ENCODE measurements around the gene TRIM72.

Gene TRIM72

GRCh38 chr16:31177136-31177535 lies 36.8 kb upstream of the TRIM72 start:
- WGBS (ENCODE audit: extremely low coverage, insufficient coverage, insufficient read length): no CpG with 5 or more reads among the region's 3 CpGs
- no peak overlapping the region for H3K4me3 ChIP-seq (ENCODE audit: low read depth, low read length)
- H3K27ac ChIP-seq (ENCODE audit: low read depth, low read length): no peak overlapping the region

GRCh38 chr16:31179219-31179746 lies 34.6 kb upstream of the TRIM72 start:
- Histone ChIP-seq H3K4me1 (ENCODE audit: control insufficient read depth in 1 of 2, insufficient read depth in 2 of 2, low read length in 2 of 2) (peaks cover 3 to 4% of the 10 kb centered on the region in 2 experiments), H3K9ac (ENCODE audit: low read length) (peak overlapping the region; percentile 49), H3K4me3 (ENCODE audit: low read depth, low read length) (peak overlapping the region; percentile 79), H2BK120ac (ENCODE audit: insufficient read depth, low read length, poor library complexity) (peak overlapping the region; percentile 7), H4K8ac (ENCODE audit: low read depth, low read length) (peak overlapping the region; percentile 63), H3K4ac (ENCODE audit: low read depth, low read length) (peak overlapping the region; percentile 16), H2AFZ (ENCODE audit: insufficient read depth, low read length, poor library complexity) (peak overlapping the region; percentile 35), H3K23ac (ENCODE audit: low read length) (no peak overlapping the region), H3K36me3 (ENCODE audit: control insufficient read depth in 1 of 2, insufficient read depth in 2 of 2, low read length in 2 of 2) (peaks cover 18 to 21% of the 10 kb centered on the region in 2 experiments), H2BK5ac (ENCODE audit: low read depth, low read length, poor library complexity) (peak overlapping the region; percentile 20), H3K79me2 (ENCODE audit: control insufficient read depth, insufficient read depth, low read length, poor library complexity) (peaks cover 32% of the 10 kb centered on the region), H3K4me2 (ENCODE audit: low read length) (peak overlapping the region; percentile 82), H3K14ac (ENCODE audit: low read length) (peak overlapping the region; percentile 51), H2BK12ac (ENCODE audit: low read length) (no peak overlapping the region), H3K27ac (ENCODE audit: low read depth, low read length) (no peak overlapping the region), H4K91ac (ENCODE audit: low read depth, low read length) (peak overlapping the region; percentile 49), H2AK5ac (ENCODE audit: low read length) (no peak overlapping the region), H3K79me1 (ENCODE audit: low read length) (peaks cover 13% of the 10 kb centered on the region), H3K9me3 (ENCODE audit: insufficient read depth, low read depth, low read length) (no peaks in the 10 kb centered on the region), H3K18ac (ENCODE audit: low read length) (peak overlapping the region; percentile 74), H4K12ac (ENCODE audit: low read depth, low read length) (peak overlapping the region; percentile 26), H3K27me3 (ENCODE audit: insufficient read depth, low read length) (no peaks in the 10 kb centered on the region)
- WGBS (ENCODE audit: extremely low coverage, insufficient coverage, insufficient read length): no CpG with 5 or more reads among the region's 27 CpGs
- DNase-seq: no peak

More at GRCh38 chr16:31177136-31177535, 36.8 kb upstream of the TRIM72 start:
- H4K12ac ChIP-seq (ENCODE audit: low read depth, low read length): no peak overlapping the region
- DNase-seq: no peak
- H3K4ac ChIP-seq (ENCODE audit: low read depth, low read length): no peak overlapping the region
- no peak overlapping the region for H4K8ac ChIP-seq (ENCODE audit: low read depth, low read length)
- H3K14ac ChIP-seq (ENCODE audit: low read length): no peak overlapping the region
- no peak overlapping the region for H3K4me2 ChIP-seq (ENCODE audit: low read length)
- no peak overlapping the region for H2BK5ac ChIP-seq (ENCODE audit: low read depth, low read length, poor library complexity)
- H3K4me1 ChIP-seq (ENCODE audit: control insufficient read depth in 1 of 2, insufficient read depth in 2 of 2, low read length in 2 of 2): peaks cover 2% of the 10 kb centered on the region in 2 experiments
- no peak overlapping the region for H3K18ac ChIP-seq (ENCODE audit: low read length)
- H3K23ac ChIP-seq (ENCODE audit: low read length): no peak overlapping the region
- H3K9ac ChIP-seq (ENCODE audit: low read length): no peak overlapping the region
- H2AFZ ChIP-seq (ENCODE audit: insufficient read depth, low read length, poor library complexity): no peak overlapping the region
- no peak overlapping the region for H2BK120ac ChIP-seq (ENCODE audit: insufficient read depth, low read length, poor library complexity)
- peaks cover 0 to 3% of the 10 kb centered on the region in 2 experiments for H3K36me3 ChIP-seq (ENCODE audit: control insufficient read depth in 1 of 2, insufficient read depth in 2 of 2, low read length in 2 of 2)
- no peak overlapping the region for H4K91ac ChIP-seq (ENCODE audit: low read depth, low read length)
- H3K9me3 ChIP-seq (ENCODE audit: insufficient read depth, low read depth, low read length): no peaks in the 10 kb centered on the region
- peaks cover 20% of the 10 kb centered on the region for H3K79me2 ChIP-seq (ENCODE audit: control insufficient read depth, insufficient read depth, low read length, poor library complexity)
- H3K79me1 ChIP-seq (ENCODE audit: low read length): peaks cover 13% of the 10 kb centered on the region
- H3K27me3 ChIP-seq (ENCODE audit: insufficient read depth, low read length): no peaks in the 10 kb centered on the region
- H2AK5ac ChIP-seq (ENCODE audit: low read length): no peak overlapping the region
- no peak overlapping the region for H2BK12ac ChIP-seq (ENCODE audit: low read length)

GRCh38 chr16:31179747-31180459 lies 34.0 kb upstream of the TRIM72 start, which contains the start of gene FUS:
Gene FUS (plus strand): TSS chr16:31180139. CDS start chr16:31180215, 76 bp downstream.
- no peaks in the 10 kb centered on the region for H3K9me3 ChIP-seq (ENCODE audit: insufficient read depth, low read depth, low read length)
- H3K4me1 ChIP-seq (ENCODE audit: control insufficient read depth in 1 of 2, insufficient read depth in 2 of 2, low read length in 2 of 2): peaks cover 3 to 4% of the 10 kb centered on the region in 2 experiments
- H3K9ac ChIP-seq (ENCODE audit: low read length): peak within 1 kb of the TSS; percentile 88
- H3K4me3 ChIP-seq (ENCODE audit: low read depth, low read length): peak within 1 kb of the TSS; percentile 92
- peak within 1 kb of the TSS; percentile 94 for H2AK5ac ChIP-seq (ENCODE audit: low read length)
- peak within 1 kb of the TSS; percentile 97 for H3K18ac ChIP-seq (ENCODE audit: low read length)
- peak within 1 kb of the TSS; percentile 70 for H2BK12ac ChIP-seq (ENCODE audit: low read length)
- H4K12ac ChIP-seq (ENCODE audit: low read depth, low read length): peak within 1 kb of the TSS; percentile 93
- H2BK120ac ChIP-seq (ENCODE audit: insufficient read depth, low read length, poor library complexity): peak within 1 kb of the TSS; percentile 90
- H2AFZ ChIP-seq (ENCODE audit: insufficient read depth, low read length, poor library complexity): peak within 1 kb of the TSS; percentile 75
- peaks cover 13% of the 10 kb centered on the region for H3K79me1 ChIP-seq (ENCODE audit: low read length)
- H4K91ac ChIP-seq (ENCODE audit: low read depth, low read length): peak within 1 kb of the TSS; percentile 93
- H3K36me3 ChIP-seq (ENCODE audit: control insufficient read depth in 1 of 2, insufficient read depth in 2 of 2, low read length in 2 of 2): peaks cover 23 to 26% of the 10 kb centered on the region in 2 experiments
- H4K8ac ChIP-seq (ENCODE audit: low read depth, low read length): peak within 1 kb of the TSS; percentile 92
- peak within 1 kb of the TSS; percentile 93 for H3K14ac ChIP-seq (ENCODE audit: low read length)
- H3K27me3 ChIP-seq (ENCODE audit: insufficient read depth, low read length): no peaks in the 10 kb centered on the region
- no CpG with 5 or more reads among the region's 69 CpGs for WGBS (ENCODE audit: extremely low coverage, insufficient coverage, insufficient read length)
- peak within 1 kb of the TSS; percentile 98 for H3K4ac ChIP-seq (ENCODE audit: low read depth, low read length)
- peak; percentile 84 to 96 for DNase-seq
- H3K27ac ChIP-seq (ENCODE audit: low read depth, low read length): peak within 1 kb of the TSS; percentile 85
- no peak within 1 kb of the TSS for H3K23ac ChIP-seq (ENCODE audit: low read length)
- H3K79me2 ChIP-seq (ENCODE audit: control insufficient read depth, insufficient read depth, low read length, poor library complexity): peaks cover 32% of the 10 kb centered on the region
- H3K4me2 ChIP-seq (ENCODE audit: low read length): peak within 1 kb of the TSS; percentile 96
- H2BK5ac ChIP-seq (ENCODE audit: low read depth, low read length, poor library complexity): peak within 1 kb of the TSS; percentile 88

GRCh38 chr16:31181102-31181830 lies 32.7 kb upstream of the TRIM72 start:
- H3K4me2 ChIP-seq (ENCODE audit: low read length): peak overlapping the region; percentile 96
- H3K23ac ChIP-seq (ENCODE audit: low read length): no peak overlapping the region
- peak overlapping the region; percentile 98 for H3K4ac ChIP-seq (ENCODE audit: low read depth, low read length)
- H3K79me1 ChIP-seq (ENCODE audit: low read length): peaks cover 13% of the 10 kb centered on the region
- H3K27ac ChIP-seq (ENCODE audit: low read depth, low read length): no peak overlapping the region
- no peak overlapping the region for H3K18ac ChIP-seq (ENCODE audit: low read length)
- DNase-seq: peak; percentile 42 to 53
- H3K9me3 ChIP-seq (ENCODE audit: insufficient read depth, low read depth, low read length): no peaks in the 10 kb centered on the region
- no peak overlapping the region for H4K12ac ChIP-seq (ENCODE audit: low read depth, low read length)
- H2BK5ac ChIP-seq (ENCODE audit: low read depth, low read length, poor library complexity): no peak overlapping the region
- H2AK5ac ChIP-seq (ENCODE audit: low read length): peak overlapping the region; percentile 30
- H3K79me2 ChIP-seq (ENCODE audit: control insufficient read depth, insufficient read depth, low read length, poor library complexity): peaks cover 32% of the 10 kb centered on the region
- no peak overlapping the region for H4K91ac ChIP-seq (ENCODE audit: low read depth, low read length)
- WGBS (ENCODE audit: extremely low coverage, insufficient coverage, insufficient read length): no CpG with 5 or more reads among the region's 31 CpGs
- H2BK120ac ChIP-seq (ENCODE audit: insufficient read depth, low read length, poor library complexity): no peak overlapping the region
- H2AFZ ChIP-seq (ENCODE audit: insufficient read depth, low read length, poor library complexity): no peak overlapping the region
- H4K8ac ChIP-seq (ENCODE audit: low read depth, low read length): no peak overlapping the region
- no peak overlapping the region for H3K14ac ChIP-seq (ENCODE audit: low read length)
- peaks cover 30 to 36% of the 10 kb centered on the region in 2 experiments for H3K36me3 ChIP-seq (ENCODE audit: control insufficient read depth in 1 of 2, insufficient read depth in 2 of 2, low read length in 2 of 2)
- peaks cover 3 to 4% of the 10 kb centered on the region in 2 experiments for H3K4me1 ChIP-seq (ENCODE audit: control insufficient read depth in 1 of 2, insufficient read depth in 2 of 2, low read length in 2 of 2)
- H3K4me3 ChIP-seq (ENCODE audit: low read depth, low read length): peak overlapping the region; percentile 92
- H3K27me3 ChIP-seq (ENCODE audit: insufficient read depth, low read length): no peaks in the 10 kb centered on the region
- H3K9ac ChIP-seq (ENCODE audit: low read length): peak overlapping the region; percentile 74
- H2BK12ac ChIP-seq (ENCODE audit: low read length): no peak overlapping the region

All from trophoblast cell (in vitro differentiated cells and primary cell).